ENCODE measurements around the gene TBC1D17. TPM values are rescaled to one million over a fixed set of nuclear protein-coding genes. Genes with fewer than 3 reads are reported as not detected.
A peak's percentile ranks its signal among the peaks of the same experiment; 100 is the strongest.

TBC1D17 gene
- polyA plus RNA-seq, 1 donor from 2014 or later: 13.1 TPM

- Histone ChIP-seq H3K9me2 (ENCODE audit: insufficient read depth, low read length) (no peaks in the 10 kb centered on the region), H3K9me3 (ENCODE audit: low read length) (no peaks in the 10 kb centered on the region), H3K27me3 (ENCODE audit: insufficient read depth, low read depth, low read length) (no peaks in the 10 kb centered on the region), H3K36me3 (ENCODE audit: insufficient read depth, low read length) (no peaks in the 10 kb centered on the region), H3K4me3 (ENCODE audit: low read length) (peak overlapping the region; percentile 75), H3K27ac (ENCODE audit: low read length) (peak overlapping the region; percentile 93), H3K4me2 (ENCODE audit: low read length) (peak overlapping the region; percentile 81), H4K20me1 (ENCODE audit: insufficient read depth) (no peaks in the 10 kb centered on the region), H3K79me2 (replicated peaks; ENCODE audit: insufficient read depth, low read length) (peaks cover 14% of the 10 kb centered on the region), H3K9ac (ENCODE audit: low read length) (peak overlapping the region; percentile 97), H3F3A (ENCODE audit: insufficient read depth, low read length, poor library complexity, severe bottlenecking) (no peaks in the 10 kb centered on the region), H2AFZ (ENCODE audit: low read depth, low read length) (peak overlapping the region; percentile 43)
- TF ChIP-seq EP300 (conservative IDR thresholded peaks at IDR 0.05; ENCODE audit: poor library complexity, severe bottlenecking) (no peak), POLR2AphosphoS5 (IDR thresholded peaks at IDR 0.05) (no peak), CTCF (IDR thresholded peaks at IDR 0.05; ENCODE audit: poor library complexity, severe bottlenecking) (no peak), RAD21 (conservative IDR thresholded peaks at IDR 0.05) (no peak), TAF1 (IDR thresholded peaks at IDR 0.05; ENCODE audit: low read depth) (peak; percentile 3), EZH2 (IDR thresholded peaks at IDR 0.05; ENCODE audit: borderline replicate concordance, insufficient read depth, low read length, poor library complexity, severe bottlenecking) (no peak)
Observed at GRCh38 chr19:49875857-49876421, 1.6 kb upstream of the TBC1D17 start.

- H3K36me3 ChIP-seq (ENCODE audit: insufficient read depth, low read length): no peaks in the 10 kb centered on the region
- H4K20me1 ChIP-seq (ENCODE audit: insufficient read depth): no peaks in the 10 kb centered on the region
- H3K27ac ChIP-seq (ENCODE audit: low read length): peak overlapping the region; percentile 93
- H3K4me3 ChIP-seq (ENCODE audit: low read length): peak overlapping the region; percentile 75
- H3F3A ChIP-seq (ENCODE audit: insufficient read depth, low read length, poor library complexity, severe bottlenecking): no peaks in the 10 kb centered on the region
- no peaks in the 10 kb centered on the region for H3K27me3 ChIP-seq (ENCODE audit: insufficient read depth, low read depth, low read length)
- peaks cover 14% of the 10 kb centered on the region for H3K79me2 ChIP-seq (replicated peaks; ENCODE audit: insufficient read depth, low read length)
- H3K9me3 ChIP-seq (ENCODE audit: low read length): no peaks in the 10 kb centered on the region
- H3K4me2 ChIP-seq (ENCODE audit: low read length): peak overlapping the region; percentile 81
- no peaks in the 10 kb centered on the region for H3K9me2 ChIP-seq (ENCODE audit: insufficient read depth, low read length)
- H3K9ac ChIP-seq (ENCODE audit: low read length): peak overlapping the region; percentile 97
- peak overlapping the region; percentile 51 for H2AFZ ChIP-seq (ENCODE audit: low read depth, low read length)
- TF ChIP-seq TAF1 (IDR thresholded peaks at IDR 0.05; ENCODE audit: low read depth): peak; percentile 80
- peak; percentile 70 for TF ChIP-seq MXI1 (conservative IDR thresholded peaks at IDR 0.05; ENCODE audit: poor library complexity, severe bottlenecking)
- no peak for TF ChIP-seq EZH2 (IDR thresholded peaks at IDR 0.05; ENCODE audit: borderline replicate concordance, insufficient read depth, low read length, poor library complexity, severe bottlenecking)
- TF ChIP-seq CTCF (IDR thresholded peaks at IDR 0.05; ENCODE audit: poor library complexity, severe bottlenecking): peak; percentile 17
- TF ChIP-seq REST (IDR thresholded peaks at IDR 0.05; ENCODE audit: borderline replicate concordance): peak; percentile 77
- TF ChIP-seq POLR2AphosphoS5 (IDR thresholded peaks at IDR 0.05): peak; percentile 87
- no peak for TF ChIP-seq RAD21 (conservative IDR thresholded peaks at IDR 0.05)
- TF ChIP-seq SMC3 (conservative IDR thresholded peaks at IDR 0.05; ENCODE audit: poor library complexity): no peak
- no peak for TF ChIP-seq EP300 (conservative IDR thresholded peaks at IDR 0.05; ENCODE audit: poor library complexity, severe bottlenecking)
Observed at GRCh38 chr19:49876422-49877019, 981 bp upstream of the TBC1D17 start.

Data from neural cell (in vitro differentiated cells).